COLO668 (cell line): ENCODE results near the gene HNRNPF.
"Not testable (repeated sequence)": the region's sequence is repeated elsewhere in the genome, so short reads cannot be mapped to it uniquely, and the experiment has no call there.

Experiments
- DNase-seq: peaks from one replicate; lab custom pipeline; 2025; ENCODE audit not compliant: unreplicated experiment; lab: John Stamatoyannopoulos, UW

HNRNPF gene, protein sequence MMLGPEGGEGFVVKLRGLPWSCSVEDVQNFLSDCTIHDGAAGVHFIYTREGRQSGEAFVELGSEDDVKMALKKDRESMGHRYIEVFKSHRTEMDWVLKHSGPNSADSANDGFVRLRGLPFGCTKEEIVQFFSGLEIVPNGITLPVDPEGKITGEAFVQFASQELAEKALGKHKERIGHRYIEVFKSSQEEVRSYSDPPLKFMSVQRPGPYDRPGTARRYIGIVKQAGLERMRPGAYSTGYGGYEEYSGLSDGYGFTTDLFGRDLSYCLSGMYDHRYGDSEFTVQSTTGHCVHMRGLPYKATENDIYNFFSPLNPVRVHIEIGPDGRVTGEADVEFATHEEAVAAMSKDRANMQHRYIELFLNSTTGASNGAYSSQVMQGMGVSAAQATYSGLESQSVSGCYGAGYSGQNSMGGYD

DNA sequence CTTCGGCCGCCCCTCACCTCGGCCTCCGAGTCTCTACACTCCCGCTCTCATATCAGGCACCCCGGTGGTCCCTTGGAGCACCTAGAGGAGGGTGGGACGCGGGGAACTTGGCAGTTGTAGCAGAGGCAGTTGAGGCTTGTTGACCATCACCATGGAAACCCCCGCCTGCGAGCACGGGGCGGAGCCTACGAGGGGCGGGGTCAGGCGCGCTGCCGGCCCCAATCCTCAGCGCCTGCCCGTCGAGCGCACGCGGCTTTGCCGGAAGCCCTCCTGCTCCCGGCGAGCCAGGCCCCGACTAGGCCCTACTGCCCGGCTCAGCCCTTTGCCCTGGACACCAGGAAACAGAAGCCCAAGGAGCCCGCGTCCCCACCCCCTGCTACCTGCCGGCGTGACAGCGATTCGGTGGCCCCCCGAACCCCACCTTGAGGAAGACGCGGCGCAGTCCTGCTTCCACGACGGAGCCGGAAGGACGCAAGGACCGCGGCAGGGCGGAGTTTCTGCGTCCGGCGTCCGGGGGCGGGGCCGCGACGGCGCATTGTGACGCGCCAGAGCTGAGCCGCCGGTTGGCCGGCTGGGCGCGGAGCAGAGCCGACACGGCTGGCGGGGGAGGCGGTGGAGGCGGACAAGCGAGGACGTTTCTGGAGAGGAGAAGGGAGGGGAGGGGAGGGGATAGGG is at the start of gene HNRNPF:
TSS of gene HNRNPF (minus strand) at position 477 of the 675 bp plus-strand sequence. CDS start 21,302 bp downstream, outside the sequence.
- peak; percentile 93 for DNase-seq

DNA sequence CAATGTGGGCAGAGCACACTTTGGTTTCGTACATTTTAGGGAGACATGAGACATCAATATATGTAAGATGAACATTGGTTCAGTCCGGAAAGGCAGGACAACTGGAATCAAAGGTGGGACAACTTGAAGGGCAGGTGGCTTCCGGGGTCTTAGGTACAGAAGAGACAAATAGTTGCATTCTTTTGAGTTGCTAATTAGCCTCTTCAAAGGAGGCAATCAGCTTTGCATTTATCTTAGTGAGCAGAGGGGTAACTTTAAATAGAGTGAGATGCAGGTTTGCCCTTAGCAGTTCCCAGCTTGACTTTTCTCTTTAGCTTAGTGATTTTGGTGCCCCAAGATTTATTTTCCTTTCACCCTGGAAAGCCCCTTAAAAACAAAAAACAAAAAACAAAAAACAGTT is 49.2 kb upstream of the HNRNPF start:
- no peak for DNase-seq

DNA sequence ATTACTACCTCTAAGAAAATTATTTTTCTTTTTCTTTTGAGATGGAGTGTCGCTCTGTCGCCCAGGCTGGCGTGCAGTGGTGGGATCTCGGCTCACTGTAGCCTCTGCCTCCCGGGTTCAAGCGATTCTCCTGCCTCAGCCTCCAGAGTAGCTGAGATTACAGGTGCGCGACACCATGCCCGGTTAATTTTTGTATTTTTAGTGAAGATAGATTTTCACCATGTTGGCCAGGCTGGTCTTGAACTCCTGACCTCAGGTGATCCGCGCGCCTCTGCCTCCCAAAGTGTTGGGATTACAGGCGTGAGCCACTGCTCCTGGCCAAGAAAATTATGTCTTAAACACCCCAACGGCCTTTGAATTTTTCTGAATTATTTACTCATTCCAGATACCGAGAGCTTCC is 47.6 kb upstream of the HNRNPF start:
- DNase-seq = not testable (repeated sequence)

DNA sequence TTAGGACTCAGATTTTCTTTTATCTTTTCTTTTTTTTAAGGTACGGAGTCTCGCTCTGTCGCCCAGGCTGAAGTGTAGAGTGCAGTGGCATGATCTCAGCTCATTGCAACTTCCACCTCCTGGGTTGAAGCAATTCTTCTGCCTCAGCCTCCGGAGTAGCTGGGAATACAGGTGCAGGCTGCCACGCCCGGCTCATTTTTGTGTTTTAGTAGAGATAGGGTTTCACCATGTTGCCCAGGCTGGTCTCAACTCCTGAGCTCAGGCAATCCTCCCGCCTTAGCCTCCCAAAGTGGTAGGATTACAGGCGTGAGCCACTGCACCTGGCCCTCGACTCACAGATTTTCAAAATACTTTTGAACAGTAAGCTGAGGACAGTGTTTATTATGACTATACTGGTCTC is 45.0 kb upstream of the HNRNPF start:
- DNase-seq = peak; percentile 10

DNA sequence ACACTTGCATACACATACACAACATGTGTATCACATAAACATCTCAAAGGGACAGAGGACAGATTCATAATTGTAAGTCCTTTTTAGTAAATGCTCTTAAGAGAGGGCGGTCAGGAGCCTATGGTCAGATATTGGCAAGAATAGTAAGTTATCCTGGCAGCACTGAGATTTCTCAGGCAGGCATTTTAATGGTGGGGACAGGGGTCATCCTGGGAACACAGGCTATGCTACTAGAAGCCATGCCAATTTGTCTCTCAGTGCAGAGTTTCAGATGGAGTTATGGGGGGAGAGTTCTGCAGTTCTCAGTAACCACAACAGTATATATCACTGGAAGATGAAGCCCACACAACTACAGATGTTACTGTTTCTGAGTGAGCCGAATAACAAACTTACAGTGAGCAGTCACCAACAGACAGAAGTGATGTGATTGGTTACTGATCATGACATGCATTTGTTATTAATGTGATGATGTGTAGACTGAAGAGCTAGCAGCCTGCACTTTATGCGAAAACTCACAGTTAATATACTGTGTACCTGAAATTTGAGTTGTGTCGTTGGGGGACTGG is 44.4 kb upstream of the HNRNPF start:
- no peak for DNase-seq

DNA sequence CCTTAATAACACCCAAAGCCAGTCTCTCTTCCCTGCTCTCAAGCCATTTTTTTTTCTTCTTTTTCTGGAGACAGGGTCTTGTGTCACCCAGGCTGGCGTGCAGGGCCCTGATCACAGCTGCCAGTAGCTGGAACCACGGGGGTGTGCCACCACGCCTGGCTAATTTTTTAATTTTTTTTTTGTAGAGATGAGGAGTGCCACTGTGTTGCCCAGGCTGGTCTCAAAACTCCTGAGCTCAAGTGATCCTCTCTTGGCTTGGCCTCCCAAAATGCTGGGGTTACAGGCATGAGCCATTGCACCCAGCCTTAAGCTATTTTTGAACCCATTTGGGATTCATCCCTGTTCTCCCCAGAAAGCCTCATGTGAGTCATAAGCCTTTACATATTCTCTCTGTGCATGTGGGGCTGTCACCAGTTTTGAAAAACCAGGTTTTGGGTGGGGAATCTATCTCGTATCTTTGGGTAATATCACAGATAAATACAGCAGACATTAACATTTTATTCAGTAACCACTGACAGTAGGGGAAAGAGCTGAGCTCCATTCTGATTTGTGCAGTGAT is 43.4 kb upstream of the HNRNPF start:
- no peak for DNase-seq

DNA sequence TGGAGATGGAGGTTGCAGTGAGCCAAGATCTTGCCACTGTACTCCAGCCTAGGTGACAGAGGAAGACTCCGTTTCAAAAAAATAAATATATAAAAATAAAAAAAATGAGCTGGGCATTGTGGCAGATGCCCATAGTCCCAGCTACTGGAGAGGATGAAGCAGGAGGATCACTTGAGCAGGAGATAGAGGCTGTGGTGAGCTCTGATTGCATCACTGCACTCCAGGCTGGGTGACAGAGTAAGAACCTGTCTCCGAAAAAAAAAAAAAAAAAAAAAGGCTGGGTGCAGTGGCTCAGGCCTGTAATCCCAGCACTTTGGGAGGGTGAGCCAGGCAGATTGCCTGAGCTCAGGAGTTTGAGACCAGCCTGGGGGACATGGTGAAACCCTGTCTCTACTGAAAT is 39.8 kb upstream of the HNRNPF start:
- DNase-seq = no peak

DNA sequence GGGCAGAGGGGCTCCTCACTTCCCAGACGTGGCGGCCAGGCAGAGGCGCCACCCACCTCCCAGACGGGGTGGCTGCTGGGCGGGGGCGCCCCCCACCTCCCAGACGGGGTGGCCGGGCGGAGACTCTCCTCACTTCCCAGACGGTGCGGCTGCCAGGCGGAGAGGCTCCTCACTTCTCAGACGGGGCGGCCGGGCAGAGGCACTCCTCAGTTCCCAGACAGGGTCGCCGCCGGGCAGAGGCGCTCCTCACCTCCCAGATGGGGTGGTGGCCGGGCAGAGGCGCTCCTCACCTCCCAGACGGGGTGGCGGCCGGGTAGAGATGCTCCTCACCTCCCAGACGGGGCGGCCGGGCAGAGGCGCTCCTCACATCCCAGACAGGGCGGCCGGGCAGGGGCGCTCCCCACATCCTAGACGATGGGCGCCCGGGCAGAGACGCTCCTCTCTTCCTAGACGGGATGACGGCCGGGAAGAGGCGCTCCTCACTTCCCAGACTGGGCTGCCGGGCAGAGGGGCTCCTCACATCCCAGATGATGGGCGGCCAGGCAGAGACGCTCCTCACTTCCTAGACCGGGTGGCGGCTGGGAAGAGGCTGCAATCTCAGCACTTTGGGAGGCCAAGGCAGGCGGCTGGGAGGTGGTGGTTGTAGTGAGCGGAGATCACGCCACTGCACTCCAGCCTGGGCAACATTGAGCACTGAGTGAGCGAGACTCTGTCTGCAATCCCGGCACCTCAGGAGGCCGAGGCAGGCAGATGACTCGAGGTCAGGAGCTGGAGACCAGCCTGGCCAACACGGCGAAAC is 37.4 kb upstream of the HNRNPF start:
- not testable (repeated sequence) for DNase-seq

DNA sequence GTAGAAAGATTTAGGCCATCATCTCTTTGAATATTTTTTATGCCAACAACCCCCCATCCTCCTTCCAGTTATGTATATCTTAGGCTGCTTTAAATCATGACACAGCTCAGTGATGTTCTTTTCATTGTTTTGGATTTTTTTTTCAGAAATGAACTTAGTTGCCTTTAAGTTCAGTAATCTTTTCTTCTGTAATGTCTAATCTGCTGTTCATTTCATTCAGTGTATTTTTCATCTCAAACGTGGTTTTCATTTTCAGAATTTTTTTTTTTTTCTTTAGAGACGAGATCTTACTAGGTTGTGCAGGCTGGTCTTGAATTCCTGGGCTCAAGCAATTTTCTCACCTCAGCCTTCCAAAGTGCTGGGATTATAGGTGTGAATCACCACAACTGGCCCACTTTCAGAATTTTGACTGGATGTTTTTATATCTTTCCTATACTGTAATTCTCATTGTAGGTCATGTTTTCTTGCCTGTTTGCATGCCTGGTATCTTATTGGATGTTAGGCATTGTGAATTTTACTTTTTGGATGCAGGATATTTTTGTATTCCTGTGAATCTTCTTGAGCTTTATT is 36.0 kb upstream of the HNRNPF start:
- DNase-seq = no peak

DNA sequence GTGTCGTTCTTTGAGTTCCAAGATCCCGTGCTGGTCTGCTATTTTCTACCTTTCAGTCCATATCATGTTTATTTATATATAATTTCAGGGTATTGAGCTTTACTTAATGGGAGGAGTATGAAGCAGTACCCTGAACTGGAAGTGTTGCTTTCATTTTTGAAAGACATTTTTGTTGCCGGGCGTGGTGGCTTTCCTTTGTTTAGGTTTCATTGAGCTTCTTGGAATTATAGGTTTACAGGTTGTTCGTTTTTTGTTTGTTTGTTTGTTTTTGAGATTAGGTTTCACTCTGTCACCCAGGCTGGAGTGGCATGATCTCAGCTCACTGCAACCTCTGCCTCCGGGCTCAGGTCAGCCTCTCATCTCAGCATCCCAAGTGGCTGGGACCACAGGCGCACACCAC is 35.3 kb upstream of the HNRNPF start:
- peak; percentile 8 for DNase-seq

DNA sequence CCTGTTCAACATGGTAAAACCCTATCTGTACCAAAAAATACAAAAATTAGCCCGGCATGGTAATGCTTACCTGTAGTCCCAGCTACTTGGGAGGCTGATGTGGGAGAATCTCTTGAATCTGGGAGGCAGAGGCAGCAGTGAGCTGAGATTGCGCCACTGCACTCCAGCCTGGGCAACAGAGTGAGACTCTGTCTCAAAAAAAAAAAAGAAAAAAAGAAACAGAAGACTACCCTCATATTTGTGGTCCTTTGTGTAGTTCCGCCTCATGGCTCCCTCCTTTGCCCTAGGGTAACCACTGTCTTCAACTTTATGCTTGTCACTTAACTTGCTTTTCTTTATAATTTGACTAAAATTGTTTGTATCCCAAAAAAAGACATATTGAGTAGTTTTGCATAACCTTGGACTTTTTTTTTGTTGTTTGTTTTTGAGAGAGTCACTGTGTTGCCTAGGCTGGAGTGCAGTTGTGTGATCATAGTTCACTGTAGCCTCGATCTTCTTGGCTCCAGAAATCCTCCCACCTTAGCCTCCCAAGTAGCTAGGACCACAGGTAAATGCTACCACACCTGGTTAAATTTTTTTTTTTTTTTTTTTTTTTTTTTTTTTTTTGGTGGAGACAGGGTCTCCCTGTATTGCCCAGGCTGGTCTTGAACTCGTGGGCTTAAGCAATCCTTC is 31.6 kb upstream of the HNRNPF start:
- no peak for DNase-seq

DNA sequence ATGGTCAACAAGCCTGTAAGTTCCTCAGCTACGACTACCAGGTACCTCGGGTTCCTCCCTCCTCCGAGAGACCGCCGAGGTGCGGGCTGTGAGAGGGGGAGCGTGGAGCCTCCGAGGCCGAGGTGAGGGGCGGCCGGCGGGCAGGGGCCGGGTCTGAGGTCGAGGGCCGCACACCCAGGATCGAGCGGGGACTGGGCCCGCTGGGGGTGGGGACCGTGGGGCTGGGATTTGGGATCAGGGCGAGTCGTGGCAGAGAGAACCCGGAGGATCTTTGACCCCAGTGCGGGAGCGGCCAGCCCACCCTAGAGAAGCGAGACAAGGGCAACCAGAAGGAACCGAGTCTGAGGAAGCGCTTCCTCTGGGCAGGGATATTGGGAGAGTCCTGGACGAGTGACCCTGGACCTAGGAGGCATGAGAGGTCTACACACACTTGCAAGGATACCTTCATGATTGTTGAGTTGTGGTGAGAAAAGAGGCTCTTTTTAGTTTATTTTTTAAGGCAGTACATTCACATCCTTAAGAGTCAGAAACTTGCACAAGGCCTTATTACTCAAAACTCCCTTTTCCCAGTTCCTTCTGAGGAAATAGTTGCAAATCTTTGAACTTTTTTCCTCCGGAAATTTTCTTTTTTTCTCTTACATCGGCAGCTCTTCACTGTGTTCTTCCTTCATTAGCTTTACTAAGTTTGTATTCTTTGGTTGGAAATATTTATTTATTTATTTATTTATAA is 28.3 kb upstream of the HNRNPF start:
- no peak for DNase-seq

DNA sequence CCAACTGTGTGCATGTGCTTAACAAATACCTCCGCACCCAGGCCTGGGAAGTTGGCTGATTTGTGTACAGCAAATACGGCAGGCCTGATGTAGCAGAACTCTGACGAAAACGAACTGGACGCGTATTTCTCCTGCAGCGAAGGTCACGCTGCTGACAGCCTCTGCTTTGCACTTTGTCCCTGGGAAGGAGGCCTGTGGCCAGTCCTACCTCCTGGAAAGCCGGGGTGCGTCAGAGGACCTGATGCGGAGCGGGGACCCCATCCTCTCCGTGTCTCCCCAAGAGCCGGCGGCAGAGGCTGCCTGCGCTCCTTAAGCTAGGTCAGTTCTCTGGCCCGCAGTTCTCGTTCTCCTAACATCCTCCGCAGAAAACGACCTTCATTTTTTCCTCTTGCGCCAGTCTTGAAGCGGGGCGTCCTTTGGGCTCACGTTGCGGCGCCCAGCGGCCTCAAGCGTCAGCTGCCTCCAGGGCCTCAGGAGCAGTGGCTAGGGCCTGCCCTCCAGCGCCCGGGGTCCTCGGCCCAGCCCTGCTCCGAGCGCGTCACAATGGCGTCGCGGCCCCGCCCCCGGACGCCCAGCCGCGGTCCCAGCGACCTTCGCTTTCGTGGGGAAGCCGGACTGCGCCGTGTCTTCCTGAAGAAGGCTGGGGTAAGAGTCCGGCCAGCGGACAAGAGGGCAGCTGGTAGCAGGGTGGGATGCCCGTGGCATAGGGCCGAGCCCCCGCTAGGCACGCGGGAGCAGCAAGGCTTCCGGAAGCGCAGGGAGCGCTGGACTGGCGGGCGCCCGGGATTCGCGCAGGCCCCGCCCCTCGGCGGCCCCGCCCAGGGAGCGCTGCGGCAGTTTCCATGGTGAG is 27.5 kb upstream of the HNRNPF start, which contains the start of gene ZNF487:
TSS of gene ZNF487 (plus strand) at position 821 of the 850 bp plus-strand sequence. CDS start 38,703 bp downstream, outside the sequence.
- DNase-seq = peak; percentile 81

DNA sequence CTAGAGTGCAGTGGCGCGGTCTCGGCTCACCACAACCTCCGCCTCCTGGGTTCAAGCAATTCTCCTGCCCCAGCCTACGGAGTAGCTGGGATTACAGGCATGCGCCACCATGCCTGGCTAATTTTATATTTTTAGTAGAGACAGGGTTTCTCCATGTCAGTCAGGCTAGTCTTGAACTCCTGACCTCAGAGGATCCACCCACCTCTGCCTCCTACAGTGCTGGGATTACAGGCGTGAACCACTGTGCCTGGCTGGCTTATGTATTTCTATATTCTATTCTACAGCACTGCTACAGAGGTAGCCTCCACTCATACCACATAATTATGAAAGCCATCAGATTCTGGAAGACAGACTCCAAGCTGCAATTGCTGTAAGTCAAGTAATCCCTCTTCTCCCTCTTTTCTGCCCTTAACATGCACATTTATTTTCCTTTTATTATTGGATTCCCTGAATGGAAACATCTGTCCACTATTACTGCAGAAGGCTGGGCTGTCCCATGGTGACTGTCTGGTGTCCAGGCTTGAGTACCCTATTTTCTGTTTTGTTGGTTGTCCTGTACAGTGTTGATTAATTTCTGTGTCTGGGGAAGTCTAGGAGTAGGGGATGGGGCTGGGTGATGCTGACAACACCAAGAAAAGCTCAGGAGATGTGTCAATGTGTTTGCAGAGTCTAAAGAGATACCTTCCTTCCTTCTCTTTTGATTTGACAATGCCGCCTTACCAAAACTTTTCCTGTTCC is 22.1 kb upstream of the HNRNPF start:
- DNase-seq = no peak

DNA sequence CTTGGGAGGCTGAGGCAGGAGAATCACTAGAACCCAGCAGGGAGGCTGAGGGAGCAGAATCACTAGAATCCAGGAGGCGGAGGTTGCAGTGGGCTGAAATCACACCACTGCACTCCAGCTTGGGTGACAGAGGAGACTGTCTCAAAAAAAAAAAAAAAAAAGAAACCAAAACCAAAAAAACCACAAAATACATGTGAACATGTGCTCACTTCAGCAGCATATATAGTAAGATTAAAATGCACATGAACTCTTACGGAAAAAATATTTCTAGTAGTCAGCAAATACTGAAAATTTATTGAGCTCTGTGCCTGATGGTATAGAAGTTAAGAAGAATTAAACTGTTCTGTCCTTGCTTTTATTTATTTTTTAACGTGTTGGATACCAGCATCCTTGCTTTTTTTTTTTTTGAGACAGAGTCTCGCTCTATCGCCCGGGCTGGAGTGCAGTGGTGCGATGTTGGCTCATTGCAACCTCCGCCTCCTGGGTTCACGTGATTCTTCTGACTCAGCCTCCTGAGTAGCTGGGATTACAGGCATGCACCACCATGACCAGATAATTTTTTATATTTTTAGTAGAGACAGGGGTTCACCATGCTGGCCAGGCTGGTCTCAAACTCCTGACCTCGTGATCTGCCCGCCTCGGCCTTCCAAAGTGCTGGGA is 18.3 kb upstream of the HNRNPF start:
- no peak for DNase-seq

DNA sequence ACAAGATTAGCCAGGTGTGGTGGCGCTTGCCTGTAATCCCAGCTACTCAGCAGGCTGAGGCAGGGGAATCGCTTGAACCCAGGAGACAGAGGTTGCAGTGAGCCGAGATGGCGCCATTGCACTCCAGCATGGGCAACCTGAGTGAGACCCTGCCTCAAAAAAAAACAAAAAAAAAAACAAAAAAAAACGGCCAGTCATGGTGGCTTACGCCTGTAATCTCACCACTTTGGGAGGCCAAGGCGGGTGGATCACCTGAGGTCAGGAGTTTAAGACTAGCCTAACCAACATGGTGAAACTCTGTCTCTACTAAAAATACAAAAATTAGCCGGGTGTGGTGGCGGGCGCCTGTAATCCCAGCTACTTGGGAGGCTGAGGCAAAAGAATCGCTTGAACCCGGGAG is 17.5 kb upstream of the HNRNPF start:
- not testable (repeated sequence) for DNase-seq

DNA sequence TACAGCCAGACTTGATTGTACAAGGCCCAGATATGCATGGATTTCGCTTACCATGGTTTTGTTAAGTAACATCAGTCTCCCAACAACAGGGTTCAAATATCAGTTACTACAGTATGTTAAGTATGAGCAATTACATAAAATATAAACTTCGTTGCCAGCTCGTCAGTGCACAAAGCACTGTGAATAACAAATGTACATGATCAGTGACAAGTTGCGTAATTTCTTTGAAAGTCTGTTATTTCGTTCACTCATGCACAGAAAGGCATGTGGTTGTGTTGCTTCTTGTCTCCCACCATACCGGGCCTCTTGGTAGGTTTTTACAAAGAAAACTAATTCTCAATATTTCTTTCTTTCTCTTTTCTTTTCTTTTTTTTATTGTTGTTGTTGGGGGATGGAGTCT is 15.4 kb upstream of the HNRNPF start:
- no peak for DNase-seq
